Measurements from ENCODE around the gene MYO1E. TPM values are rescaled to one million over a fixed set of nuclear protein-coding genes. Genes with fewer than 3 reads are reported as not detected.

Gene MYO1E
- total RNA-seq, 1 donor from 2014 or later = 23.6 TPM

GRCh38 chr15:59268852-59269407 is 103.7 kb downstream of the MYO1E start:
- no peak overlapping the region for H3K27ac ChIP-seq (replicated peaks)
- intact Hi-C loops (cut with micrococcal nuclease) = no loop called here
- H3K4me3 ChIP-seq = no peak overlapping the region
- no peaks in the 10 kb centered on the region for H3K27me3 ChIP-seq (ENCODE audit: low read depth)
- peaks cover 4% of the 10 kb centered on the region for H3K36me3 ChIP-seq
- no peaks in the 10 kb centered on the region for H3K4me1 ChIP-seq
- DNase-seq = no peak
- H3K9me3 ChIP-seq (replicated peaks) = no peaks in the 10 kb centered on the region
- no peak for TF ChIP-seq CTCF (IDR thresholded peaks at IDR 0.05; ENCODE audit: borderline replicate concordance)

- no peak for TF ChIP-seq CTCF (IDR thresholded peaks at IDR 0.05; ENCODE audit: borderline replicate concordance)
Measured at GRCh38 chr15:59268168-59268851, 104.4 kb downstream of the MYO1E start.

DNA sequence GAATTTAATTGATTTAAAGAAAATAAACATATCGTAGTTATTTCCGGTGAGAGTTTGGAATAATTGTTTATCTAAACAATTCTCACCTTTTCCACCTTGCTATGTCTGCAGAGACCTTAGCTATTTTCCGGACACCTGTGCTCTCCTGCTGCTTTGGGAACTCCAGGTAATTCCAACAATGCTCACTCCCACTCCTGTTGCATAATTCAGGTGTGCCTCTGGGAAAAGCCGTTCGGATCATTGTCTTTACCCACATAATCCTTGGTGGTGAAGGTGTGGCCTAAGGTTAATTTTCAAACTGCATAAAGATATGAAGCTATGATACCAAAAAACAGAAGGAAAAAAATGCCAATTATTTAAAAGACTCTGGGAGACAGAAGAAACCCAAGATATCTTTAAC is 106.6 kb downstream of the MYO1E start:
- DNase-seq = no peak
- no peaks in the 10 kb centered on the region for H3K27me3 ChIP-seq (ENCODE audit: low read depth)
- H3K4me1 ChIP-seq = no peaks in the 10 kb centered on the region
- no peak overlapping the region for H3K27ac ChIP-seq (replicated peaks)
- H3K4me3 ChIP-seq = no peak overlapping the region
- H3K9me3 ChIP-seq (replicated peaks) = no peaks in the 10 kb centered on the region
- intact Hi-C loops (cut with micrococcal nuclease) = no loop called here
- TF ChIP-seq CTCF (IDR thresholded peaks at IDR 0.05; ENCODE audit: borderline replicate concordance) = no peak
- H3K36me3 ChIP-seq = peaks cover 4% of the 10 kb centered on the region

More at GRCh38 chr15:59268168-59268851, 104.4 kb downstream of the MYO1E start:
- H3K36me3 ChIP-seq = peaks cover 4% of the 10 kb centered on the region
- H3K4me3 ChIP-seq = no peak overlapping the region
- H3K27me3 ChIP-seq (ENCODE audit: low read depth) = no peaks in the 10 kb centered on the region
- no peak overlapping the region for H3K27ac ChIP-seq (replicated peaks)
- no peak for DNase-seq
- H3K4me1 ChIP-seq = no peaks in the 10 kb centered on the region
- intact Hi-C loops (cut with micrococcal nuclease) = no loop called here
- H3K9me3 ChIP-seq (replicated peaks) = no peaks in the 10 kb centered on the region

DNA sequence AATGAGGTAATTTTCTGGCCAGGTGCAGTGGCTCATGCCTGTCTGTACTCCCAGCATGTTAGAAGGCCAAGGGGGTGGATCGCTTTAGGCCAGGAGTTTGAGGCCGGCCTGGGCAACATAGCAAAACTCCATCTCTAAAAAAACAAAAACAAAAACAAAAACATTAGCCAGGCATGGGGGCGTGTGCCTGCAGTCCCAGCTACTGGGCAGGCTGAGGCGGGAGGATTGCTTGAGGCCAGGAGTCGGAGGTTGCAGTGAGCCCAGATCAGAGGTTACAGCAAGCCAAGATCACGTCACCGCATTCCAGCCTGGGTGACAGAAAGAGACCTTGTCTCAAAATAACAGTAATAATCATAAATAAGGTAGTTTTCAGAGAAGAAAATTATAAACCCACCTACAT is 110.4 kb downstream of the MYO1E start:
- no peak overlapping the region for H3K4me3 ChIP-seq
- no peaks in the 10 kb centered on the region for H3K9me3 ChIP-seq (replicated peaks)
- DNase-seq = no peak
- no peaks in the 10 kb centered on the region for H3K4me1 ChIP-seq
- H3K27ac ChIP-seq (replicated peaks) = no peak overlapping the region
- peaks cover 5% of the 10 kb centered on the region for H3K36me3 ChIP-seq
- no peaks in the 10 kb centered on the region for H3K27me3 ChIP-seq (ENCODE audit: low read depth)
- intact Hi-C loops (cut with micrococcal nuclease) = no loop called here
- TF ChIP-seq CTCF (IDR thresholded peaks at IDR 0.05; ENCODE audit: borderline replicate concordance) = no peak

- H3K4me3 ChIP-seq = no peak overlapping the region
- no peak for TF ChIP-seq CTCF (IDR thresholded peaks at IDR 0.05; ENCODE audit: borderline replicate concordance)
- DNase-seq = no peak
- no peaks in the 10 kb centered on the region for H3K27me3 ChIP-seq (ENCODE audit: low read depth)
- H3K9me3 ChIP-seq (replicated peaks) = no peaks in the 10 kb centered on the region
- no peak overlapping the region for H3K27ac ChIP-seq (replicated peaks)
- H3K36me3 ChIP-seq = peaks cover 20% of the 10 kb centered on the region
- intact Hi-C loops (cut with micrococcal nuclease) = no loop called here
- H3K4me1 ChIP-seq = no peaks in the 10 kb centered on the region
Measured at GRCh38 chr15:59260090-59260489, 112.6 kb downstream of the MYO1E start.
